ENCODE results near the gene OR9G1. TPM values are rescaled to one million over a fixed set of nuclear protein-coding genes. Genes with fewer than 3 reads are reported as not detected.

The OR9G1 gene
- total and polyA plus RNA-seq, 10 donors, result not detected

DNA sequence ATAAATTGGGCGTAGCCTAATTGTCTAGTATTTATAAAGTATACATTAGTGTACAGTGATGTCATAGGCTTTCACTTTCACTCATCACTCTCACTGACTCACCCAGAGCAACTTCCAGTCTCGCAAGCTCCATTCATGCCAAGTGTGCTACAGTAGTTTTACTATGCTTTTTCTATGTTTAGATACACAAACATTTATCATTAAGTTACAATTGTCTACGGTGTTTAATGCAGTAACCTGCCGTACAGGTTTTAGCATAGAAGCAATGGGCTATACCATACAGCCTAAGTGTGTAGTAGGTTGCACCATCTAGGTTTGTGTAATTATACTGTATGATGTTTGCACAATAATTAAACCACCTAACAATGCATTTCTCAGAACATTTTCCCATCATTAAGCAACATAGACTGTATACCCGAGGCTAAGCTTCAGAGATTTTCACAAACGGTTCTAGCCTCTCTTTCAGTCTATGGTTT is 17.5 kb downstream of the OR9G1 start:
- no peaks in the 10 kb centered on the region for H3K4me1 ChIP-seq
- WGBS, 5 donors, result 78 to 87% (median 83%) methylated on average over 6 of the region's 6 CpGs
- H3K27me3 ChIP-seq (replicated peaks in 1 of 7), result no peaks in the 10 kb centered on the region
- H3K9me3 ChIP-seq, result peaks cover 0 to 14% (median 0%) of the 10 kb centered on the region in 8 donors
- no peaks in the 10 kb centered on the region for H3K36me3 ChIP-seq
- H3K27ac ChIP-seq, result no peak overlapping the region
- TF ChIP-seq, protein P1, sequence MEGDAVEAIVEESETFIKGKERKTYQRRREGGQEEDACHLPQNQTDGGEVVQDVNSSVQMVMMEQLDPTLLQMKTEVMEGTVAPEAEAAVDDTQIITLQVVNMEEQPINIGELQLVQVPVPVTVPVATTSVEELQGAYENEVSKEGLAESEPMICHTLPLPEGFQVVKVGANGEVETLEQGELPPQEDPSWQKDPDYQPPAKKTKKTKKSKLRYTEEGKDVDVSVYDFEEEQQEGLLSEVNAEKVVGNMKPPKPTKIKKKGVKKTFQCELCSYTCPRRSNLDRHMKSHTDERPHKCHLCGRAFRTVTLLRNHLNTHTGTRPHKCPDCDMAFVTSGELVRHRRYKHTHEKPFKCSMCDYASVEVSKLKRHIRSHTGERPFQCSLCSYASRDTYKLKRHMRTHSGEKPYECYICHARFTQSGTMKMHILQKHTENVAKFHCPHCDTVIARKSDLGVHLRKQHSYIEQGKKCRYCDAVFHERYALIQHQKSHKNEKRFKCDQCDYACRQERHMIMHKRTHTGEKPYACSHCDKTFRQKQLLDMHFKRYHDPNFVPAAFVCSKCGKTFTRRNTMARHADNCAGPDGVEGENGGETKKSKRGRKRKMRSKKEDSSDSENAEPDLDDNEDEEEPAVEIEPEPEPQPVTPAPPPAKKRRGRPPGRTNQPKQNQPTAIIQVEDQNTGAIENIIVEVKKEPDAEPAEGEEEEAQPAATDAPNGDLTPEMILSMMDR (IDR thresholded peaks at IDR 0.05 in 8 of 11, conservative IDR thresholded peaks at IDR 0.05 in 3 of 11), result no peak
- TF ChIP-seq POLR2AphosphoS5 (IDR thresholded peaks at IDR 0.05) (no peak), POLR2A (IDR thresholded peaks at IDR 0.05) (no peak)
- H3K4me3 ChIP-seq, result no peak overlapping the region
- no peak for DNase-seq
- intact Hi-C loops (cut with DNase I; ENCODE audit: low total_unique reads), result no loop called here

DNA sequence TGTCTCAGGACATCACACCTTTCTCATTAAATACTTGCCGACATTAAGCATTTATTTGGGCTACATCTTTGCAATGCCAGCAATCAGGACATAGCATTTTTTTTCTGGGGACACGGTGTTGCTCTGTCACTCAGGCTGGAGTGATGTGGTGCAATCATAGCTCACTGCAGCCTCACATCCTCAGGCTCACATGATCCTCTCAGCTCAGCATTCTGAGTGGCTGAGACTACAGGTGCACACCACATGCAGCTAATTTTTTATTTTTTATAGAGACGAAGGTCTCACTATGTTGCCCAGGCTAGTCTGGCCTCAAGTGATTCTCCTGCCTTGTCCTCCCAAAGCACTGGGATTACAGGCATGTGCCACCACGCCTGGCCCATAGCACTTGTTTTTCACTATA is 21.6 kb downstream of the OR9G1 start:
- WGBS, 5 donors, result 69 to 83% (median 74%) methylated on average over 4 of the region's 4 CpGs
- Histone ChIP-seq H3K9me3 (peaks cover 0 to 7% (median 0%) of the 10 kb centered on the region in 8 donors), H3K4me3 (no peak overlapping the region), H3K27ac (no peak overlapping the region), H3K27me3 (replicated peaks in 1 of 7) (no peaks in the 10 kb centered on the region), H3K36me3 (no peaks in the 10 kb centered on the region), H3K4me1 (no peaks in the 10 kb centered on the region)
- intact Hi-C loops (cut with DNase I; ENCODE audit: low total_unique reads), result no loop called here
- no peak for DNase-seq
- TF ChIP-seq POLR2AphosphoS5 (IDR thresholded peaks at IDR 0.05) (no peak), POLR2A (IDR thresholded peaks at IDR 0.05) (no peak)

- no peak overlapping the region for H3K27ac ChIP-seq
- no peaks in the 10 kb centered on the region for H3K27me3 ChIP-seq (replicated peaks in 1 of 7)
- H3K4me1 ChIP-seq, result no peaks in the 10 kb centered on the region
- intact Hi-C loops (cut with DNase I; ENCODE audit: low total_unique reads), result no loop called here
- peaks cover 0 to 5% (median 0%) of the 10 kb centered on the region in 8 donors for H3K9me3 ChIP-seq
- H3K4me3 ChIP-seq, result no peak overlapping the region
- no peak for DNase-seq
- TF ChIP-seq, protein P1 (IDR thresholded peaks at IDR 0.05 in 8 of 11, conservative IDR thresholded peaks at IDR 0.05 in 3 of 11), result no peak
- TF ChIP-seq POLR2AphosphoS5 (IDR thresholded peaks at IDR 0.05) (no peak), POLR2A (IDR thresholded peaks at IDR 0.05) (no peak)
- 79 to 87% (median 84%) methylated on average over 3 of the region's 3 CpGs for WGBS, 5 donors
- H3K36me3 ChIP-seq, result no peaks in the 10 kb centered on the region
Observed at GRCh38 chr11:56740107-56740506, 41.2 kb downstream of the OR9G1 start.

DNA sequence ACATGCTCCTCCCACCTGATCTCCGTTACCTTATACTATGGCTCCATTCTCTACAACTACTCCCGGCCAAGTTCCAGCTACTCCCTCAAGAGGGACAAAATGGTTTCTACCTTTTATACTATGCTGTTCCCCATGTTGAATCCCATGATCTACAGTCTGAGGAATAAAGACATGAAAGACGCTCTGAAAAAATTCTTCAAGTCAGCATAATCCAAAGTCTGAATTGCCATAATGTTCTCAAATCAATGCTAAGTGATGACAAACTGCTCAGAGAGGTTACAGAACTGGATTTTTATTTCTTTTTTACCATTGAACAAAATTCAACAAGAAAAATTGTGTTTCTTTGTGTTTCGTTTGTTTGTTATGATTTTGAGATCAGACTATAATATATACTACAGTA is 42.0 kb downstream of the OR9G1 start:
- no peak for DNase-seq
- TF ChIP-seq, protein P1 (IDR thresholded peaks at IDR 0.05 in 8 of 11, conservative IDR thresholded peaks at IDR 0.05 in 3 of 11), result no peak
- no peak for TF ChIP-seq POLR2AphosphoS5 (IDR thresholded peaks at IDR 0.05)
- TF ChIP-seq POLR2A (IDR thresholded peaks at IDR 0.05), result no peak

DNA sequence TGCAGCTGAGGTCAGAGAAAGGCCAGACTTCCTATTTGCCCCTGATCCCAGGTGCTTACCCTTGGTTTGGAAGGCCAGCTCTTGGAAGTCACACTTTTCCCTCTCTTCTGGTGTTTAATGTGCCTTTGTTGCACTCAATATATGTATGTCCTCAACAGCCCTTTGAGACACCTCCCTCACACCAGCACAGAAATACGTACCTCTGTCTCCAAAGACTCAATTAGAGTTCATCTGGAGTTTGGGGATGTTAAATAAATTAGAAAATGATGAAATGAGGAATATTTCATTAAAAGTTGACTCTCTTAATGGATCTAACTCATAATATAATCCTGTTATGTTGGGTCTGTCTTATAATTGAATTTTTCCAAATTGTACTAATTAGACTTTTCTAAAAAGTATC is 49.7 kb downstream of the OR9G1 start, which contains the start of gene OR9G4:
OR9G4 (minus strand) TSS at position 101 of the 400 bp plus-strand sequence. CDS start 4,931 bp downstream, outside the sequence.
- TF ChIP-seq, protein P1 (IDR thresholded peaks at IDR 0.05 in 8 of 11, conservative IDR thresholded peaks at IDR 0.05 in 3 of 11), result no peak
- TF ChIP-seq POLR2AphosphoS5 (IDR thresholded peaks at IDR 0.05) (no peak), POLR2A (IDR thresholded peaks at IDR 0.05) (no peak)
- intact Hi-C loops (cut with DNase I; ENCODE audit: low total_unique reads), result no loop called here
- WGBS, 5 donors, result 49 to 68% (median 65%) methylated on average over 1 of the region's 1 CpG
- DNase-seq, result no peak
- no peaks in the 10 kb centered on the region for H3K36me3 ChIP-seq
- H3K4me3 ChIP-seq, result no peak within 1 kb of the TSS
- no peaks in the 10 kb centered on the region for H3K27me3 ChIP-seq (replicated peaks in 1 of 7)
- H3K9me3 ChIP-seq, result peaks cover 0 to 10% (median 0%) of the 10 kb centered on the region in 8 donors
- H3K27ac ChIP-seq, result no peak within 1 kb of the TSS
- no peaks in the 10 kb centered on the region for H3K4me1 ChIP-seq

More for the DNA sequence above, 42.0 kb downstream of the OR9G1 start:
- intact Hi-C loops (cut with DNase I; ENCODE audit: low total_unique reads), result no loop called here
- no peaks in the 10 kb centered on the region for H3K4me1 ChIP-seq
- WGBS, 5 donors, result 71 to 94% (median 77%) methylated on average over 4 of the region's 4 CpGs
- H3K9me3 ChIP-seq, result peaks cover 0 to 5% (median 0%) of the 10 kb centered on the region in 8 donors
- no peak overlapping the region for H3K4me3 ChIP-seq
- no peak overlapping the region for H3K27ac ChIP-seq
- no peaks in the 10 kb centered on the region for H3K36me3 ChIP-seq
- H3K27me3 ChIP-seq (replicated peaks in 1 of 7), result no peaks in the 10 kb centered on the region
